ENCODE results near the gene CACNA2D3.

DNA sequence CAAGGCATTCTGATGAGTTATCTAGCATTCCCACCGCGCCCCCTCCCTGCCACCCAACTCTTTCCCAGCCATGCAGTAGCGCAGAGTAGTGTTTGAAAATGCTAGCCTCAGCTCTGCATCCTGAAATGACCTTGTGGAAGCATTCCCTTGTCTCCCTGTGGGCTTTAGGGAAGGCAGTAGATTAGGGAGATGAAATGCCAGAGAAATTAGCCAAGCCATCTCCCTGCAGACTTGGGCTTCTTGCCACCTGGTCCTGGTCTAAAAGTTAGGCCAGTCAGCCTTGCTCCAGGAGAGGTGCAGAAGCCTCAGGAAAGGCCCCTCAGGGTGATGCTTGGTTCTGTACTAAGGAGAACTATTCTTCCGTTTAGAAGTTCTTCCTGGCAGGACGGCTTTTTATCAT lies 231.2 kb downstream of the CACNA2D3 start:
- TF ChIP-seq, protein P1, sequence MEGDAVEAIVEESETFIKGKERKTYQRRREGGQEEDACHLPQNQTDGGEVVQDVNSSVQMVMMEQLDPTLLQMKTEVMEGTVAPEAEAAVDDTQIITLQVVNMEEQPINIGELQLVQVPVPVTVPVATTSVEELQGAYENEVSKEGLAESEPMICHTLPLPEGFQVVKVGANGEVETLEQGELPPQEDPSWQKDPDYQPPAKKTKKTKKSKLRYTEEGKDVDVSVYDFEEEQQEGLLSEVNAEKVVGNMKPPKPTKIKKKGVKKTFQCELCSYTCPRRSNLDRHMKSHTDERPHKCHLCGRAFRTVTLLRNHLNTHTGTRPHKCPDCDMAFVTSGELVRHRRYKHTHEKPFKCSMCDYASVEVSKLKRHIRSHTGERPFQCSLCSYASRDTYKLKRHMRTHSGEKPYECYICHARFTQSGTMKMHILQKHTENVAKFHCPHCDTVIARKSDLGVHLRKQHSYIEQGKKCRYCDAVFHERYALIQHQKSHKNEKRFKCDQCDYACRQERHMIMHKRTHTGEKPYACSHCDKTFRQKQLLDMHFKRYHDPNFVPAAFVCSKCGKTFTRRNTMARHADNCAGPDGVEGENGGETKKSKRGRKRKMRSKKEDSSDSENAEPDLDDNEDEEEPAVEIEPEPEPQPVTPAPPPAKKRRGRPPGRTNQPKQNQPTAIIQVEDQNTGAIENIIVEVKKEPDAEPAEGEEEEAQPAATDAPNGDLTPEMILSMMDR (IDR thresholded peaks at IDR 0.05; ENCODE audit: low read length): no peak
- TF ChIP-seq EZH2phosphoT487 (IDR thresholded peaks at IDR 0.05; ENCODE audit: low read length): no peak
- TF ChIP-seq EZH2 (optimal IDR thresholded peaks at IDR 0.05; ENCODE audit: low read depth, low read length): no peak
